ENCODE results near the gene SLC25A6.

Gene SLC25A6

GRCh38 chrX:1424147-1424851, 32.4 kb upstream of the SLC25A6 start:
- Histone ChIP-seq H4K20me1 (ENCODE audit: insufficient read depth) (no peaks in the 10 kb centered on the region), H2AFZ (ENCODE audit: low read depth) (no peak overlapping the region), H3K9ac (no peak overlapping the region), H3K4me1 (ENCODE audit: low read depth, poor library complexity, severe bottlenecking) (no peaks in the 10 kb centered on the region), H3K36me3 (ENCODE audit: insufficient read depth) (no peaks in the 10 kb centered on the region), H3K79me2 (ENCODE audit: insufficient read depth, low read depth) (no peaks in the 10 kb centered on the region), H3K4me3 (IDR thresholded peaks at IDR 0.05; ENCODE audit: insufficient read depth, low read depth, low read length) (no peak overlapping the region), H3K4me2 (no peak overlapping the region), H3K27me3 (ENCODE audit: insufficient read depth, low read depth) (no peaks in the 10 kb centered on the region), H3K27ac (no peak overlapping the region)
- TF ChIP-seq CTCF (conservative IDR thresholded peaks at IDR 0.05; ENCODE audit: low read depth, low read length): no peak

- no peak for TF ChIP-seq CTCF (conservative IDR thresholded peaks at IDR 0.05; ENCODE audit: low read depth, low read length)
- Histone ChIP-seq H3K27ac (no peak overlapping the region), H3K4me1 (ENCODE audit: low read depth, poor library complexity, severe bottlenecking) (no peaks in the 10 kb centered on the region), H2AFZ (ENCODE audit: low read depth) (no peak overlapping the region), H3K9ac (no peak overlapping the region), H3K79me2 (ENCODE audit: insufficient read depth, low read depth) (no peaks in the 10 kb centered on the region), H3K27me3 (ENCODE audit: insufficient read depth, low read depth) (no peaks in the 10 kb centered on the region), H3K4me3 (IDR thresholded peaks at IDR 0.05; ENCODE audit: insufficient read depth, low read depth, low read length) (no peak overlapping the region), H3K4me2 (no peak overlapping the region), H3K36me3 (ENCODE audit: insufficient read depth) (no peaks in the 10 kb centered on the region), H4K20me1 (ENCODE audit: insufficient read depth) (no peaks in the 10 kb centered on the region)
These were observed 31.3 kb upstream of the SLC25A6 start for GRCh38 chrX:1423215-1423614.

- Histone ChIP-seq H2AFZ (ENCODE audit: low read depth) (no peak overlapping the region), H4K20me1 (ENCODE audit: insufficient read depth) (no peaks in the 10 kb centered on the region), H3K27me3 (ENCODE audit: insufficient read depth, low read depth) (no peaks in the 10 kb centered on the region), H3K27ac (no peak overlapping the region), H3K79me2 (ENCODE audit: insufficient read depth, low read depth) (no peaks in the 10 kb centered on the region), H3K36me3 (ENCODE audit: insufficient read depth) (no peaks in the 10 kb centered on the region), H3K4me2 (no peak overlapping the region), H3K9ac (no peak overlapping the region), H3K4me1 (ENCODE audit: low read depth, poor library complexity, severe bottlenecking) (no peaks in the 10 kb centered on the region), H3K4me3 (IDR thresholded peaks at IDR 0.05; ENCODE audit: insufficient read depth, low read depth, low read length) (no peak overlapping the region)
- no peak for TF ChIP-seq CTCF (conservative IDR thresholded peaks at IDR 0.05; ENCODE audit: low read depth, low read length)
These were observed 30.2 kb upstream of the SLC25A6 start for GRCh38 chrX:1422135-1422465.

GRCh38 chrX:1421433-1422134, 29.7 kb upstream of the SLC25A6 start:
- no peaks in the 10 kb centered on the region for H4K20me1 ChIP-seq (ENCODE audit: insufficient read depth)
- no peak overlapping the region for H3K27ac ChIP-seq
- H2AFZ ChIP-seq (ENCODE audit: low read depth): no peak overlapping the region
- no peak overlapping the region for H3K4me3 ChIP-seq (IDR thresholded peaks at IDR 0.05; ENCODE audit: insufficient read depth, low read depth, low read length)
- no peak for TF ChIP-seq CTCF (conservative IDR thresholded peaks at IDR 0.05; ENCODE audit: low read depth, low read length)
- no peak overlapping the region for H3K4me2 ChIP-seq
- no peaks in the 10 kb centered on the region for H3K27me3 ChIP-seq (ENCODE audit: insufficient read depth, low read depth)
- H3K79me2 ChIP-seq (ENCODE audit: insufficient read depth, low read depth): no peaks in the 10 kb centered on the region
- no peaks in the 10 kb centered on the region for H3K4me1 ChIP-seq (ENCODE audit: low read depth, poor library complexity, severe bottlenecking)
- no peak overlapping the region for H3K9ac ChIP-seq
- H3K36me3 ChIP-seq (ENCODE audit: insufficient read depth): no peaks in the 10 kb centered on the region
